ENCODE results near the gene VAV2. TPM values are rescaled to one million over a fixed set of nuclear protein-coding genes. Genes with fewer than 3 reads are reported as not detected.

The VAV2 gene
- total and polyA plus RNA-seq, 2 experiments from 2014 or later, result 8.1 to 28.9 TPM

GRCh38 chr9:133876836-133877235 is 115.3 kb downstream of the VAV2 start (continued):
- no peak for TF ChIP-seq ZNF462 (CRISPR knock-in tag; IDR thresholded peaks at IDR 0.05)
- TF ChIP-seq STAT1 (IDR thresholded peaks at IDR 0.05; ENCODE audit: unreplicated experiment), result no peak

DNA sequence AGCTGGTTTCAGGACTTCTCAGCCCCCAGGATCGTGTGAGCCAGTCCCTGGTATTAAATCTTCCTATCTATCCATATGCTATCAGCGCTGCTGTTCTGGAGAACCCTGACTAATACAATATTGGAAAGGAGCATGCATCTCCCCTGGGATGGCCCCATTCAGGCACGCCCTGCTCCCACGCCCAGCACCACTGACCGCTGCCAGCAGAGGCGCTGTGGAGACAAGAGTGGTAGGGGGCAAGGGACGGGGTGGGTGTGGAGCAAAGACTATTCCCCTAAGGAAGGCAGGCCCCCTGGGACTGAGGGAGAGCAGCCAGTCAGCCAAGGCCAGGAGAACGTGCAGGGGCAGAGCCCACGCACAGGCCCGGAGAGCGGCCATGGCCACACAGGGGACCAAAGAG is 116.0 kb downstream of the VAV2 start:
- Histone ChIP-seq H3K4me2 (no peak overlapping the region), H3K9me2 (ENCODE audit: insufficient read depth) (no peaks in the 10 kb centered on the region), H3K4me1 (ENCODE audit: insufficient read depth) (no peaks in the 10 kb centered on the region), H4K20me1 (replicated peaks; ENCODE audit: insufficient read depth) (no peaks in the 10 kb centered on the region; the same call in 1 of the 2 replicates), H3K36me3 (ENCODE audit: insufficient read depth) (no peaks in the 10 kb centered on the region), H3K27me3 (ENCODE audit: insufficient read depth) (no peaks in the 10 kb centered on the region), H3F3A (replicated peaks; ENCODE audit: low read depth) (no peaks in the 10 kb centered on the region), H3K79me2 (replicated peaks; ENCODE audit: insufficient read depth) (peaks cover 36% of the 10 kb centered on the region), H3K27ac (ENCODE audit: low read depth) (no peak overlapping the region), H2AFZ (no peak overlapping the region), H3K4me3 (no peak overlapping the region)
- H3K4me3 Mint-ChIP-seq, result no peak overlapping the region
- TF ChIP-seq CREB1 (CRISPR knock-in tag; IDR thresholded peaks at IDR 0.05; ENCODE audit: low read depth) (no peak), REST (IDR thresholded peaks at IDR 0.05; ENCODE audit: unreplicated experiment) (no peak), CTCF (conservative IDR thresholded peaks at IDR 0.05; ENCODE audit: low read depth in 2 of 2) (peak; percentile 77 to 80)
- H3K36me3 Mint-ChIP-seq (ENCODE audit: low read depth), result peaks cover 2% of the 10 kb centered on the region; the same call in 1 of the 3 replicates
- peaks cover 4% of the 10 kb centered on the region for H3K27me3 Mint-ChIP-seq (ENCODE audit: insufficient read depth, low read depth, poor library complexity)
- peaks cover 27% of the 10 kb centered on the region for H3K4me1 Mint-ChIP-seq
- no peak overlapping the region; the same call in 1 of the 2 replicates for H3K27ac Mint-ChIP-seq
- no peaks in the 10 kb centered on the region; the same call in 2 of the 3 replicates for H3K9me3 Mint-ChIP-seq
- ATAC-seq, result peak; percentile 91
- DNase-seq (ENCODE audit: low spot score), result peak; percentile 76

Data from GM23338 (cell line).